ACHN (cell line): Measurements from ENCODE around the gene JMJD7.
A peak's percentile ranks its signal among the peaks of the same experiment; 100 is the strongest.

ENCODE experiments used
- DNase-seq: peaks from one replicate; pipeline ENCODE4 v3.0.0-alpha.2; 2015
- in situ Hi-C: cut with HindIII; loops from 2 replicates; pipeline ENCODE4 v1.10.0; 2017; ENCODE audit warnings: low sequenced_read_pairs, low pct_ligation_motif_present, low pct_unique_long_range_greater_than_20kb

Gene JMJD7

GRCh38 chr15:41870689-41871081 lies 42.8 kb downstream of the JMJD7 start:
- in situ Hi-C loops: no loop called here
- DNase-seq: peak; percentile 88

- in situ Hi-C loops: no loop called here
- DNase-seq: no peak
Observed at GRCh38 chr15:41871175-41871905, 43.4 kb downstream of the JMJD7 start.

GRCh38 chr15:41872166-41872747 lies 44.4 kb downstream of the JMJD7 start:
- DNase-seq: no peak
- in situ Hi-C loops: no loop called here

- in situ Hi-C loops: no loop called here
Observed at GRCh38 chr15:41873711-41874110, 45.8 kb downstream of the JMJD7 start.

GRCh38 chr15:41874736-41875135 lies 46.8 kb downstream of the JMJD7 start:
- no peak for DNase-seq
- in situ Hi-C loops: no loop called here

More at GRCh38 chr15:41873711-41874110, 45.8 kb downstream of the JMJD7 start:
- no peak for DNase-seq

- DNase-seq: no peak
- in situ Hi-C loops: no loop called here
Observed at GRCh38 chr15:41876007-41876406, 48.1 kb downstream of the JMJD7 start.

GRCh38 chr15:41876689-41877088 lies 48.8 kb downstream of the JMJD7 start:
- in situ Hi-C loops: no loop called here
- DNase-seq: no peak

GRCh38 chr15:41877631-41878354 lies 49.9 kb downstream of the JMJD7 start:
- in situ Hi-C loops: no loop called here
- DNase-seq: no peak

- in situ Hi-C loops: no loop called here
- DNase-seq: no peak
Observed at GRCh38 chr15:41878355-41878699, 50.4 kb downstream of the JMJD7 start.

- DNase-seq: no peak
- in situ Hi-C loops: no loop called here
Observed at GRCh38 chr15:41879321-41879845, 51.5 kb downstream of the JMJD7 start.

- no peak for DNase-seq
- in situ Hi-C loops: no loop called here
Observed at GRCh38 chr15:41880156-41880877, 52.4 kb downstream of the JMJD7 start.

- DNase-seq: no peak
- in situ Hi-C loops: no loop called here
Observed at GRCh38 chr15:41881086-41881485, 53.2 kb downstream of the JMJD7 start.

- in situ Hi-C loops: no loop called here
- DNase-seq: no peak
Observed at GRCh38 chr15:41881550-41881919, 53.6 kb downstream of the JMJD7 start.

GRCh38 chr15:41881920-41882688 lies 54.2 kb downstream of the JMJD7 start:
- no peak for DNase-seq
- in situ Hi-C loops: no loop called here

- DNase-seq: no peak
- in situ Hi-C loops: no loop called here
Observed at GRCh38 chr15:41882689-41883483, 55.0 kb downstream of the JMJD7 start.

GRCh38 chr15:41883484-41883825 lies 55.6 kb downstream of the JMJD7 start:
- in situ Hi-C loops: no loop called here
- DNase-seq: no peak

- in situ Hi-C loops: no loop called here
- no peak for DNase-seq
Observed at GRCh38 chr15:41884458-41884857, 56.6 kb downstream of the JMJD7 start.

GRCh38 chr15:41885321-41885720 lies 57.4 kb downstream of the JMJD7 start:
- in situ Hi-C loops: no loop called here
- no peak for DNase-seq
